H9 (cell line): ENCODE measurements around the gene PDZD2. TPM values are rescaled to one million over a fixed set of nuclear protein-coding genes. Genes with fewer than 3 reads are reported as not detected.

Experiments used
- DNase-seq: peaks from one replicate; pipeline ENCODE4 v3.0.0-alpha.2; 2017
- H2AFZ ChIP-seq: one replicate; pipeline ENCODE4 v1.6.1; 2013; ENCODE audit warnings: mild to moderate bottlenecking, low read length, control low read depth, moderate library complexity
- H2AK5ac ChIP-seq: 2 replicates; pipeline ENCODE4 v1.6.1; 2013; ENCODE audit warnings: low read length, control low read depth, mixed read lengths; ENCODE audit not compliant: insufficient read length
- H2BK120ac ChIP-seq: one replicate; pipeline ENCODE4 v1.6.1; 2013; ENCODE audit warnings: low read depth, mild to moderate bottlenecking, low read length, control low read depth, inconsistent platforms; ENCODE audit not compliant: poor library complexity, severe bottlenecking
- H2BK12ac ChIP-seq: 2 replicates; pipeline ENCODE4 v1.6.1; 2013; ENCODE audit warnings: low read length, control low read depth, mixed read lengths, low read depth; ENCODE audit not compliant: insufficient read length
- H2BK15ac ChIP-seq: 2 replicates; pipeline ENCODE4 v1.6.1; 2013; ENCODE audit warnings: low read depth, low read length, control low read depth
- H2BK20ac ChIP-seq: one replicate; pipeline ENCODE4 v1.6.1; 2013; ENCODE audit warnings: low read depth, mild to moderate bottlenecking, low read length, control low read depth, inconsistent platforms; ENCODE audit not compliant: poor library complexity, severe bottlenecking
- H2BK5ac ChIP-seq: 2 replicates; pipeline ENCODE4 v1.6.1; 2013; ENCODE audit warnings: low read length, control low read depth, mixed read lengths; ENCODE audit not compliant: insufficient read length
- H3K14ac ChIP-seq: 2 replicates; pipeline ENCODE4 v1.6.1; 2013; ENCODE audit warnings: low read length, control low read depth; ENCODE audit not compliant: insufficient read depth
- H3K18ac ChIP-seq: 2 replicates; pipeline ENCODE4 v1.6.1; 2013; ENCODE audit warnings: low read depth, mild to moderate bottlenecking, mixed read lengths, low read length, control low read depth; ENCODE audit not compliant: insufficient read length
- H3K23ac ChIP-seq: 2 replicates; pipeline ENCODE4 v1.6.1; 2013; ENCODE audit warnings: low read length, control low read depth, mixed read lengths, low read depth; ENCODE audit not compliant: insufficient read length
- H3K23me2 ChIP-seq: 2 replicates; pipeline ENCODE4 v1.6.1; 2013; ENCODE audit warnings: low read depth, mild to moderate bottlenecking, mixed read lengths, low read length, control low read depth; ENCODE audit not compliant: insufficient read length, poor library complexity, severe bottlenecking
- H3K27ac ChIP-seq: 2 replicates; pipeline ENCODE4 v1.5.1; 2013; ENCODE audit warnings: low read length, control low read depth, mixed read lengths, low read depth; ENCODE audit not compliant: insufficient read length
- H3K27me3 ChIP-seq: 2 replicates; pipeline ENCODE4 v1.6.1; 2013; ENCODE audit warnings: low read length, control low read depth, inconsistent platforms; ENCODE audit not compliant: insufficient read depth
- H3K4ac ChIP-seq: 2 replicates; pipeline ENCODE4 v1.6.1; 2013; ENCODE audit warnings: low read depth, mild to moderate bottlenecking, control low read depth, inconsistent platforms, low read length, moderate library complexity
- H3K4me1 ChIP-seq: 2 replicates; pipeline ENCODE4 v1.6.1; 2013; ENCODE audit warnings: low read length, control low read depth, inconsistent platforms; ENCODE audit not compliant: insufficient read depth
- H3K4me2 ChIP-seq: 2 replicates; pipeline ENCODE4 v1.6.1; 2013; ENCODE audit warnings: low read length, control low read depth, mixed read lengths; ENCODE audit not compliant: insufficient read length, insufficient read depth
- H3K56ac ChIP-seq: 2 replicates; pipeline ENCODE4 v1.6.1; 2013; ENCODE audit warnings: low read depth, mild to moderate bottlenecking, mixed read lengths, low read length, control low read depth; ENCODE audit not compliant: insufficient read length
- H3K79me1 ChIP-seq: 2 replicates; pipeline ENCODE4 v1.6.1; 2013; ENCODE audit warnings: low read depth, mild to moderate bottlenecking, moderate library complexity, low read length, control low read depth, inconsistent platforms; ENCODE audit not compliant: insufficient read depth, poor library complexity, severe bottlenecking
- H3K79me2 ChIP-seq: 2 replicates; pipeline ENCODE4 v1.6.1; 2013; ENCODE audit warnings: low read length, control low read depth, inconsistent platforms; ENCODE audit not compliant: insufficient read depth
- H3K9ac ChIP-seq: 2 replicates; pipeline ENCODE4 v1.6.1; 2013; ENCODE audit warnings: low read length, control low read depth, mixed read lengths; ENCODE audit not compliant: insufficient read length; ENCODE audit errors: extremely low read depth
- H3K9me3 ChIP-seq: one replicate; pipeline ENCODE4 v1.6.1; 2013; ENCODE audit warnings: low read depth, low read length, inconsistent platforms; ENCODE audit not compliant: control insufficient read depth
- H3T11ph ChIP-seq: one replicate; pipeline ENCODE4 v1.6.1; 2013; ENCODE audit warnings: mild to moderate bottlenecking, low read length, control low read depth, inconsistent platforms
- H4K20me1 ChIP-seq: one replicate; pipeline ENCODE4 v1.6.1; 2013; ENCODE audit not compliant: control insufficient read depth, insufficient read length, insufficient read depth
- H4K5ac ChIP-seq: 2 replicates; pipeline ENCODE4 v1.6.1; 2013; ENCODE audit warnings: low read depth, mild to moderate bottlenecking, mixed read lengths, low read length, control low read depth; ENCODE audit not compliant: insufficient read length
- H4K8ac ChIP-seq: replicated peaks from 2 replicates; pipeline ENCODE4 v1.6.1; 2013; ENCODE audit warnings: low read length, control low read depth, mixed read lengths, low read depth; ENCODE audit not compliant: insufficient read length
- H4K91ac ChIP-seq: 2 replicates; pipeline ENCODE4 v1.6.1; 2013; ENCODE audit warnings: low read depth, mild to moderate bottlenecking, moderate library complexity, mixed read lengths, low read length, control low read depth; ENCODE audit not compliant: insufficient read length
- H3K27ac Mint-ChIP-seq, 3 experiments: 2 replicates in 2 of 3; 3 replicates in 1 of 3; pipeline ENCODE4 v1.8.0; 2020 to 2021; ENCODE audit warnings: mixed read lengths in 3 of 3, mild to moderate bottlenecking in 1 of 3, moderate library complexity in 1 of 3
- H3K27me3 Mint-ChIP-seq: 2 replicates; pipeline ENCODE4 v1.8.0; 2021; ENCODE audit warnings: low read depth, mild to moderate bottlenecking, moderate library complexity, mixed read lengths
- H3K36me3 Mint-ChIP-seq, 3 experiments: 2 replicates in 2 of 3; 3 replicates in 1 of 3; pipeline ENCODE4 v1.8.0; 2020 to 2021; ENCODE audit warnings: low read depth in 3 of 3, mixed read lengths in 3 of 3; ENCODE audit not compliant: insufficient read depth in 1 of 3
- H3K4me1 Mint-ChIP-seq, 2 experiments: 2 replicates each; pipeline ENCODE4 v1.8.0; 2020; ENCODE audit warnings: mixed read lengths in 2 of 2
- H3K4me3 Mint-ChIP-seq, 2 experiments: 2 replicates in 1 of 2; 3 replicates in 1 of 2; pipeline ENCODE4 v1.8.0; 2020 to 2021; ENCODE audit warnings: mild to moderate bottlenecking in 2 of 2, mixed read lengths in 2 of 2, moderate library complexity in 1 of 2
- H3K9me3 Mint-ChIP-seq, 2 experiments: 2 replicates in 1 of 2; 3 replicates in 1 of 2; pipeline ENCODE4 v1.8.0; 2020; ENCODE audit warnings: mild to moderate bottlenecking in 2 of 2, mixed read lengths in 2 of 2, moderate library complexity in 1 of 2
- CTCF ChIP-seq: fragments of 200-600 bp; sonication (generic); conservative IDR thresholded peaks from 3 replicates; pipeline ENCODE4 v1.8.0; 2021; ENCODE audit warnings: antibody characterized with exemption, mild to moderate bottlenecking
- WGBS: extraction: QIAGEN DNeasy Blood & Tissue Kit; methylation state at CpG from one replicate; pipeline ENCODE4 v1.1.7; 2013; ENCODE audit warnings: missing lambda C conversion rate, low lambda C conversion rate, mixed read lengths; ENCODE audit not compliant: insufficient read length; ENCODE audit errors: extremely low coverage; 5-methylcytosine and 5-hydroxymethylcytosine counted together
- total RNA-seq: library from RNA; stranded (reverse); gene quantifications from 2 replicates; pipeline ENCODE4 v1.2.1, GENCODE V29; 2021

The PDZD2 gene
- total RNA-seq, 1 experiment from 2014 or later, result 9.9 TPM

- DNase-seq, result no peak
- TF ChIP-seq CTCF, result no peak
- WGBS, result no CpG with 5 or more reads among the region's 4 CpGs
Measured at GRCh38 chr5:31850981-31851689, 212.2 kb downstream of the PDZD2 start.

More at GRCh38 chr5:31850981-31851689, 212.2 kb downstream of the PDZD2 start:
- no peak overlapping the region for H2BK12ac ChIP-seq
- no peaks in the 10 kb centered on the region for H4K20me1 ChIP-seq
- H4K5ac ChIP-seq, result no peak overlapping the region
- no peak overlapping the region for H3K4ac ChIP-seq
- no peaks in the 10 kb centered on the region for H3K9me3 ChIP-seq
- H3T11ph ChIP-seq, result no peak overlapping the region
- H2AFZ ChIP-seq, result no peak overlapping the region
- H3K9ac ChIP-seq, result no peak overlapping the region
- H3K4me1 ChIP-seq, result peaks cover 13% of the 10 kb centered on the region
- H3K56ac ChIP-seq, result no peak overlapping the region
- H3K79me1 ChIP-seq, result no peaks in the 10 kb centered on the region
- Mint-ChIP-seq H3K36me3 (no peaks in the 10 kb centered on the region; a peak in 1 of 7 replicates), H3K4me3 (no peak overlapping the region), H3K27ac (no peak overlapping the region), H3K4me1 (peaks cover 27 to 30% of the 10 kb centered on the region in 2 experiments), H3K9me3 (no peaks in the 10 kb centered on the region), H3K27me3 (no peaks in the 10 kb centered on the region)
- H2BK120ac ChIP-seq, result no peak overlapping the region
- H3K23ac ChIP-seq, result no peak overlapping the region
- H3K4me2 ChIP-seq, result no peak overlapping the region
- H3K14ac ChIP-seq, result no peak overlapping the region
- H3K27me3 ChIP-seq, result no peaks in the 10 kb centered on the region
- no peak overlapping the region for H3K18ac ChIP-seq
- no peak overlapping the region for H2BK15ac ChIP-seq
- no peak overlapping the region for H2BK5ac ChIP-seq
- H3K27ac ChIP-seq, result no peak overlapping the region
- no peaks in the 10 kb centered on the region for H3K79me2 ChIP-seq
- H4K91ac ChIP-seq, result no peak overlapping the region
- H3K23me2 ChIP-seq, result peaks cover 7% of the 10 kb centered on the region
- H4K8ac ChIP-seq, result no peak overlapping the region
- no peak overlapping the region for H2BK20ac ChIP-seq
- no peak overlapping the region for H2AK5ac ChIP-seq
